Ascending aorta (tissue), 2 donors: ENCODE measurements around the gene ATXN7L1. TPM values are rescaled to one million over a fixed set of nuclear protein-coding genes. Genes with fewer than 3 reads are reported as not detected.

Experiments used
- DNase-seq, 2 donors: peaks; one replicate each; pipeline ENCODE4 v3.0.0-alpha.2; 2019; ENCODE audit warnings: low spot score in 2 of 2
- H3K27ac ChIP-seq, 2 donors: fragments of 200-600 bp; sonication (generic); one replicate each; pipeline ENCODE4 v1.5.1; 2016 to 2017; ENCODE audit warnings: mild to moderate bottlenecking in 1 of 2
- H3K27me3 ChIP-seq: fragments of 200-600 bp; sonication (generic); one replicate; pipeline ENCODE4 v1.5.1; 2017
- H3K36me3 ChIP-seq, 2 donors: fragments of 200-600 bp; sonication (generic); one replicate each; pipeline ENCODE4 v1.5.1; 2016
- H3K4me1 ChIP-seq, 2 donors: fragments of 200-600 bp; sonication (generic); one replicate each; pipeline ENCODE4 v1.5.1; 2016 to 2017; ENCODE audit warnings: mild to moderate bottlenecking in 1 of 2
- H3K4me3 ChIP-seq, 2 donors: fragments of 200-600 bp; sonication (generic); one replicate each; pipeline ENCODE4 v1.5.1; 2016 to 2017; ENCODE audit warnings: mild to moderate bottlenecking in 1 of 2
- H3K9me3 ChIP-seq, 2 donors: fragments of 200-600 bp; sonication (generic); one replicate each; pipeline ENCODE4 v1.5.1; 2016
- CTCF ChIP-seq, 3 experiments: fragments of 200-600 bp in 2 of 3; fragments of 450-650 bp in 1 of 3; sonication (generic) in 2 of 3; IDR thresholded peaks; one replicate each; pipeline ENCODE4 v1.5.1; 2016 to 2019; ENCODE audit warnings: antibody characterized with exemption in 3 of 3, mild to moderate bottlenecking in 1 of 3, moderate library complexity in 1 of 3
- intact Hi-C: fragments of 100-400 bp; cut with DNase I; formaldehyde crosslinking; loops from one replicate; pipeline ENCODE4 v1.15.1; 2023
- total RNA-seq: library from RNA; depleted of rRNA; stranded (reverse); fragments of >200 nt; gene quantifications from one replicate; pipeline ENCODE4 v1.1.0, GENCODE V29; 2016

Gene ATXN7L1
- total RNA-seq, 1 donor from 2014 or later: 7.5 TPM

GRCh38 chr7:105618016-105618296 is 258.4 kb downstream of the ATXN7L1 start:
- peaks cover 27 to 44% of the 10 kb centered on the region in 2 donors for H3K36me3 ChIP-seq

GRCh38 chr7:105617280-105618015 is 259.0 kb downstream of the ATXN7L1 start:
- TF ChIP-seq CTCF (IDR thresholded peaks at IDR 0.05): no peak
- Histone ChIP-seq H3K4me1 (no peaks in the 10 kb centered on the region), H3K9me3 (no peaks in the 10 kb centered on the region), H3K27ac (no peak overlapping the region), H3K4me3 (no peak overlapping the region), H3K27me3 (no peaks in the 10 kb centered on the region), H3K36me3 (peaks cover 26 to 43% of the 10 kb centered on the region in 2 donors)
- intact Hi-C loops: no loop called here
- DNase-seq: no peak

More at GRCh38 chr7:105618016-105618296, 258.4 kb downstream of the ATXN7L1 start:
- Histone ChIP-seq H3K9me3 (no peaks in the 10 kb centered on the region), H3K27me3 (no peaks in the 10 kb centered on the region), H3K27ac (no peak overlapping the region), H3K4me3 (no peak overlapping the region), H3K4me1 (no peaks in the 10 kb centered on the region)
- no peak for DNase-seq
- TF ChIP-seq CTCF (IDR thresholded peaks at IDR 0.05): no peak
- intact Hi-C loops: no loop called here

GRCh38 chr7:105614341-105614840 is 262.0 kb downstream of the ATXN7L1 start:
- H3K27ac ChIP-seq: no peak overlapping the region
- no peaks in the 10 kb centered on the region for H3K4me1 ChIP-seq
- no peak for DNase-seq
- intact Hi-C loops: no loop called here
- H3K36me3 ChIP-seq: peaks cover 26 to 43% of the 10 kb centered on the region in 2 donors
- TF ChIP-seq CTCF (IDR thresholded peaks at IDR 0.05): no peak
- no peaks in the 10 kb centered on the region for H3K27me3 ChIP-seq
- H3K9me3 ChIP-seq: no peaks in the 10 kb centered on the region
- H3K4me3 ChIP-seq: no peak overlapping the region

GRCh38 chr7:105613611-105614330 is 262.6 kb downstream of the ATXN7L1 start:
- Histone ChIP-seq H3K27ac (no peak overlapping the region), H3K4me3 (no peak overlapping the region), H3K9me3 (no peaks in the 10 kb centered on the region), H3K36me3 (peaks cover 26 to 43% of the 10 kb centered on the region in 2 donors), H3K27me3 (no peaks in the 10 kb centered on the region), H3K4me1 (no peaks in the 10 kb centered on the region)
- intact Hi-C loops: no loop called here
- DNase-seq: no peak
- no peak for TF ChIP-seq CTCF (IDR thresholded peaks at IDR 0.05)

GRCh38 chr7:105612806-105613205 is 263.6 kb downstream of the ATXN7L1 start:
- Histone ChIP-seq H3K27me3 (no peaks in the 10 kb centered on the region), H3K4me3 (no peak overlapping the region), H3K9me3 (no peaks in the 10 kb centered on the region), H3K36me3 (peaks cover 20 to 34% of the 10 kb centered on the region in 2 donors), H3K4me1 (no peaks in the 10 kb centered on the region), H3K27ac (no peak overlapping the region)
- DNase-seq: no peak
- no peak for TF ChIP-seq CTCF (IDR thresholded peaks at IDR 0.05)
- intact Hi-C loops: no loop called here
